A172 (cell line): Measurements from ENCODE around the gene ESD. TPM values are rescaled to one million over a fixed set of nuclear protein-coding genes. Genes with fewer than 3 reads are reported as not detected.
A peak's percentile ranks its signal among the peaks of the same experiment; 100 is the strongest.

Source experiments
- DNase-seq: peaks from one replicate; pipeline ENCODE4 v3.0.0-alpha.2; 2015; ENCODE audit warnings: low spot score
- total RNA-seq: library from RNA; depleted of rRNA; stranded (reverse); fragments of >200 nt; shearing (Covaris generic); gene quantifications from 2 replicates; pipeline ENCODE4 v1.2.3, GENCODE V29; 2014; rRNA removed

The ESD gene
- total RNA-seq, 1 experiment from 2014 or later, result 160 TPM

DNA sequence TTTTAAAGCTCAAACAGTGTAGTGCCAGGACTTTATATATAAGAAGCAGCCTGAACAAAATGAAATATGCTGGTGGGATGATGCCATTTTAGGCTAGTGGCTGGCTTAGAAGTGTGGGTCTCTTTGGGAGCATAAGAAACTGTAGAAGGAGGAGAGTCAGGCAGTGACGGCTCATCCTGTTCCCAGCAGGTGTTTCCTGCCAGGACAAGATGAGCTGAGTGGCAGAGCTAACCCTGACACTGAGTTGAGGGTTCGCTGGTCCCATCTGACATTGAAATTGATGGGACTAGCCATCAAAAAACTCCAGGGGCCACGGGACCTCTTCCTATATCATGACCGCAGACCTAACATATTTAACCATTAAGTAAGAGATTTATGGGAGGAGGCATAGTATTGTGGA lies 51.3 kb downstream of the ESD start:
- DNase-seq, result no peak

- DNase-seq, result no peak
Measured at GRCh38 chr13:46745062-46745461, 51.9 kb downstream of the ESD start.

- peak; percentile 66 for DNase-seq
Measured at GRCh38 chr13:46743191-46743590, 53.8 kb downstream of the ESD start.

DNA sequence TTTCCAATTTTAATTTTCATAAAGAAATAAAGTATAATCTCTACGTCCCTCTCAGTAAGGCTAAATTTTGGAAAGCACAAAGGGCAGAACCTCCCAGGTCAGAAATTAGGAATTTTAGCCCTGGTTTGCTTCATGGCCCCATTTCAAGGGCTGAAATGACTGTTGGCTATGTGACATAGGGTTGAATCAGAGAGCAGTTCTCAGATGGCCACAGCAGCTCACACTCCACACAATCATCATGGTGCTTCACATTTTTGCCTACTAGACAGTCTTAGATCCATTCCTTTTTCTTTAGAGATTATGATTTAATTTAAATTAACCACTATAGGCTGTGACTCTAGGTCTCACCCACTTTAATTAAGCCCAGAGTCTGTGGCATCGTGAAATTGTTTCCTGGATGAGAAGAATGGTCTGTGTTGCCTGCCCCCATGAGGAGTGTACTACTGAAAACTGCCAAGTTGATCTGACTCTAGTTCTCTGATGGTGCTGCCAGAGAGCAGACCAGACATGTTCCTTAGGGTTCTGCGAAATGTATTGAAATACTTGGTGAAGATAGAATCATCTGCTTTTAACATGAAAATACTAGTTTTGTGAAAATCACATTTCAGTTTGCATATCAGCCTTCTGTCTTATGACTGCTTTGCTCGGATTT lies 57.4 kb downstream of the ESD start:
- DNase-seq, result no peak

DNA sequence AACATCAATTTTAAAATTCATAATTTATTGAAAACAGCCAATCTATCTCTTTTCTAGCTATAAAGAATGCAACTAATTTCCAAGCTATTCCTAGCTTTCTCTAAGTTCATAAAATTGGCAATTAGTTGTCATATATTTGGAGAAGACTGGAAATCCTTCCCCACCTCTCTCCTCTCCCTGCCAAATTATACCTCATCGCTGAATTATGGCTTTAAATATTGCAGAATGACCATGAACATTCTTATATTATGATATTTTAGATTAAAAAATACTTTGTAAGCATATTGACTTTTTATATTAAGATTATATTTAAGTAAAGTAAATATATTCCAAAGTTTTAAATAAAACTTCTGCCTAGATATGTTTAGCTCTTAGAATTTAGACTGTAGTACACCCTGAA lies 58.2 kb downstream of the ESD start:
- DNase-seq, result no peak

GRCh38 chr13:46738055-46738454 lies 58.9 kb downstream of the ESD start:
- DNase-seq, result no peak

GRCh38 chr13:46736541-46737310 lies 60.2 kb downstream of the ESD start:
- no peak for DNase-seq

DNA sequence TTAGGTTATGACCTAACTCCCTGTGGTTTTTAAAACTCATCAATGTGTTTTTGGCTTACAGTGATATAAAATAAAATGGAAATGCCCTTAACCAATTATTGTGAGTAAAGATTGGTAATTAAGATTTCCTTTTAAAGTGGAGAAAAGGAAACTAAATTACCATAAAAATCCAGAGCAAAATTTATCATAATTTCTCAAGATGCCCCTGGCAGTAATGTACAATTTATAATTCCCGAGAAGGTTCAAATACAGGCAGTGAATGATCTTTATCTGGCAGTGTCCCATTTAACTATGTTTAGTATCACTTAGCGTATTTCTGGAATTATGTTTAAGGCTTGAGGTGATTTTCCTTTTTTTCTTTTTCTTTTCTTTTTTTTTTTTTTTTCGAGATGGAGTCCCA lies 61.5 kb downstream of the ESD start:
- no peak for DNase-seq

DNA sequence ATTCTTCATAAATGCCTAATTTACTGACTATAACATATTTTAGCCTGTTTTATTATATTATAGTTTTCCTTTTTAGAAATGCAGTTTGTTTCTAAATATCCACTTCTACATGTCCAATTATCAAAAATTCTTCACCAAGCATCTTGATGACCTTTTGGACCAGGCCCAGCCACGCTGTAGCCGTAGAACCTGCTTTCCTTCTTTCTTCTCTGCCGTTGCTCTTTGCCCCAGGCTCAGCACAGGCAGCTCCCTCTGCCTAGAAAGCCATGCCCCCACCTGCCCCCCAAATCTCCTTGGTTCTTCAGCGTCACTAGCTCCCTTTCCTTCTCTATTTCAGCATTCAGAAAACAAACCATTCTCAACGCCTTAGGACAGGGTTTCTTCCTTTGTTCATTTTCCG lies 65.4 kb downstream of the ESD start:
- no peak for DNase-seq

- no peak for DNase-seq
Measured at GRCh38 chr13:46728777-46729176, 68.2 kb downstream of the ESD start.

DNA sequence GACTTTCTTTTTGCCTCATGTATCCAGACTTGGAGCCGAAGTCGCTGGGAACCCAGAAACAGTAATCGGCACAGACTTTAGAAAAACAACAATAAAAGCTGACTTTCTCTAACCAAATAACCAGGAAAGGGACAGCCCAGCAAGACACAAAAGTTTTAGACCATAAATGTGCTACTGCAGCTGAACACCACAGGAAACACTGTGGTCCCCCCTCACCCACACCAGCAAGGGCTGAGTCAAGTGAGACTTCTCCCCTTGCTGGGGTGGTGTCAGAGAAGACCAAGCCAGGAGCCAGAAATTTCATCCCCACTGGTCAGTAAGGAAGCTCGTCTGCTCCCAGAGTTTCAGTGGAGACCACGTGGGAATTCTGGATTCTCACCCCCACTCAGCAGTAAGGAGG lies 70.6 kb downstream of the ESD start:
- no peak for DNase-seq

Other genes with a start within 250 kb of the ESD start
- gene LRCH1, start 244.0 kb downstream of the ESD start, total RNA-seq, result 4.9 and 5.0 TPM in 2 replicates
- gene HTR2A, start 99.9 kb upstream of the ESD start, total RNA-seq, result 0.02 and 0.14 TPM in 2 replicates